Right lobe of liver (tissue), 6 donors: ENCODE results near the gene C1R. TPM values are rescaled to one million over a fixed set of nuclear protein-coding genes. Genes with fewer than 3 reads are reported as not detected.
"Not testable (repeated sequence)": the region's sequence is repeated elsewhere in the genome, so short reads cannot be mapped to it uniquely, and the experiment has no call there.

Source experiments
- ATAC-seq, 4 donors: fragments of 200-7000 bp; cut with Tn5 transposase; one replicate each; pipeline ENCODE4 v1.9.1; 2020; ENCODE audit warnings: mild to moderate bottlenecking in 4 of 4, moderate library complexity in 4 of 4
- DNase-seq, 3 donors: peaks; one replicate each; pipeline ENCODE4 v3.0.0-alpha.2; 2020
- H3K27ac ChIP-seq, 3 donors: fragments of 200-600 bp; one replicate each; pipeline ENCODE4 v1.8.0; 2022
- H3K27me3 ChIP-seq, 2 donors: fragments of 200-600 bp; one replicate each; pipeline ENCODE4 v1.8.0; 2022
- H3K36me3 ChIP-seq, 4 donors: fragments of 200-600 bp; sonication (generic) in 1 of 4; one replicate each; pipeline versions ENCODE4 v1.5.1 to v1.8.0; 2017 to 2022; ENCODE audit warnings: control low read depth in 1 of 4
- H3K4me1 ChIP-seq, 4 donors: fragments of 200-600 bp; sonication (generic) in 1 of 4; one replicate each; pipeline versions ENCODE4 v1.5.1 to v1.8.0; 2017 to 2022; ENCODE audit warnings: control low read depth in 1 of 4
- H3K4me3 ChIP-seq, 3 donors: fragments of 200-600 bp; one replicate each; pipeline ENCODE4 v1.8.0; 2022
- H3K9me3 ChIP-seq, 4 donors: fragments of 200-600 bp; sonication (generic) in 1 of 4; one replicate each; pipeline versions ENCODE4 v1.5.1 to v1.8.0; 2017 to 2022; ENCODE audit warnings: control low read depth in 1 of 4
- CTCF ChIP-seq, 4 donors: fragments of 200-600 bp in 3 of 4; fragments of 450-650 bp in 1 of 4; IDR thresholded peaks; one replicate each; pipeline versions ENCODE4 v1.5.1 to v1.8.0; 2016 to 2022; ENCODE audit warnings: antibody characterized with exemption in 4 of 4, mild to moderate bottlenecking in 2 of 4
- POLR2A ChIP-seq: fragments of 450-650 bp; IDR thresholded peaks from one replicate; pipeline ENCODE4 v1.6.1; 2017; ENCODE audit warnings: antibody characterized with exemption, mild to moderate bottlenecking
- WGBS: methylation state at CpG from one replicate; pipeline ENCODE4 v1.1.6; 2018; ENCODE audit warnings: low coverage, low lambda C conversion rate; ENCODE audit not compliant: insufficient coverage; ENCODE audit errors: missing lambda C conversion rate; 5-methylcytosine and 5-hydroxymethylcytosine counted together
- intact Hi-C, 2 donors: fragments of 100-400 bp; cut with DNase I; formaldehyde crosslinking; loops; one replicate each; pipeline versions ENCODE4 v1.11.2 to v1.14.1; 2022
- total RNA-seq, 6 experiments: library from RNA; depleted of rRNA in 2 of 6; stranded (reverse); fragments of >200 nt in 2 of 6; fragmentation: NEBNext Ultra II Directional in 3 of 6; extraction: Animal tissue kit (Norgen Biotek cat#: 25700) in 3 of 6; gene quantifications; one replicate each; pipeline versions ENCODE4 v1.1.0 to v1.2.4, GENCODE V29; 2016 to 2023
- donor health status: DM: no; HTN: yes; CAD: no.
- donor health status: DM: no; HTN: no; CAD: no.
- donor health status: DM: no; HTN: no; CAD: no.
- donor health status: DM: no; HTN: yes; CAD: no.
- donor health status: DM: no; HTN: yes; CAD: no.

C1R gene
- total RNA-seq, 6 experiments from 2014 or later: 1,157 to 2,557 (median 1,950) TPM

- ATAC-seq (no peak), DNase-seq (no peak)
- Histone ChIP-seq H3K27me3 (no peaks in the 10 kb centered on the region), H3K4me1 (no peaks in the 10 kb centered on the region), H3K27ac (no peak overlapping the region), H3K36me3 (no peaks in the 10 kb centered on the region), H3K9me3 (no peaks in the 10 kb centered on the region), H3K4me3 (no peak overlapping the region)
- TF ChIP-seq CTCF (IDR thresholded peaks at IDR 0.05): no peak
- TF ChIP-seq POLR2A: no peak
- intact Hi-C loops: no loop called here
- WGBS: 90% methylated on average over 8 of the region's 22 CpGs
Observed at GRCh38 chr12:7038591-7038990, 53.7 kb downstream of the C1R start.

GRCh38 chr12:7037411-7037810 is 54.8 kb downstream of the C1R start:
- ATAC-seq, H3K4me1 ChIP-seq, intact Hi-C loops, H3K36me3 ChIP-seq, DNase-seq, H3K27me3 ChIP-seq, H3K4me3 ChIP-seq, H3K9me3 ChIP-seq, H3K27ac ChIP-seq: not testable (repeated sequence)
- WGBS: no CpG with 5 or more reads among the region's 32 CpGs

- H3K36me3 ChIP-seq: no peaks in the 10 kb centered on the region
- TF ChIP-seq CTCF (IDR thresholded peaks at IDR 0.05) (no peak), POLR2A (no peak)
- ATAC-seq: no peak
- intact Hi-C loops: no loop called here
- no peaks in the 10 kb centered on the region for H3K4me1 ChIP-seq
- H3K27me3 ChIP-seq: no peaks in the 10 kb centered on the region
- no peak overlapping the region for H3K27ac ChIP-seq
- no peak overlapping the region for H3K4me3 ChIP-seq
- DNase-seq: no peak
- H3K9me3 ChIP-seq: no peaks in the 10 kb centered on the region
- 64% methylated on average over 2 of the region's 2 CpGs for WGBS
Observed at GRCh38 chr12:7035463-7035862, 56.8 kb downstream of the C1R start.

DNA sequence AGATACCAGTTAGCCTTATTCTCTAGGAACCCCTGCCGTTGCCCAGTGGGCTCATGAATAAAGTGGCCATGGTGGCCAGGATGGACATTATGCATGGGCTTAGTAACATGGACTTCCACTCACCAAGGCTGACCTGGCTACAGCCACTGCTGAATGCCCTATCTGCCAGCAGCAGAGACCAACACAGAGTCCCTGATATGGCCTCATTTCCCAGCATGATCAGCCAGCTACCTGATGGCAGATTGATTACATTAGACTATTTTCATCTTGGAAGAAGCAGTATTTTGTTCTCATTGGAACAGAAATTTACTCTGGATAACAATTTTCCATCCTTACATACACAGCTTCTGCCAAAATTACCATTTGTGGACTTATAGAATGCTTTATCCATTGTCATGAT is 57.8 kb downstream of the C1R start:
- 100% methylated on average over 1 of the region's 1 CpG for whole genome bisulfite sequencing
- DNase-seq: no peak
- no peak for ATAC-seq

GRCh38 chr12:7032990-7033389 is 59.3 kb downstream of the C1R start:
- H3K27ac ChIP-seq: no peak overlapping the region
- H3K4me1 ChIP-seq: no peaks in the 10 kb centered on the region
- H3K4me3 ChIP-seq: no peak overlapping the region
- H3K27me3 ChIP-seq: no peaks in the 10 kb centered on the region
- no peak for ATAC-seq
- 73% methylated on average over 2 of the region's 2 CpGs for WGBS
- no peak for DNase-seq
- no peaks in the 10 kb centered on the region for H3K9me3 ChIP-seq
- no peak for TF ChIP-seq CTCF (IDR thresholded peaks at IDR 0.05)
- no peak for TF ChIP-seq POLR2A
- H3K36me3 ChIP-seq: no peaks in the 10 kb centered on the region
- intact Hi-C loops: no loop called here

More for the DNA sequence above, 57.8 kb downstream of the C1R start:
- no peaks in the 10 kb centered on the region for H3K4me1 ChIP-seq
- no peak overlapping the region for H3K4me3 ChIP-seq
- H3K9me3 ChIP-seq: no peaks in the 10 kb centered on the region
- intact Hi-C loops: no loop called here
- H3K27ac ChIP-seq: no peak overlapping the region
- TF ChIP-seq POLR2A (no peak), CTCF (IDR thresholded peaks at IDR 0.05) (no peak)
- no peaks in the 10 kb centered on the region for H3K36me3 ChIP-seq
- H3K27me3 ChIP-seq: no peaks in the 10 kb centered on the region
